KOPT-K1 (cell line): Measurements from ENCODE around the gene MRPS12.

Experiments
- H3K27ac ChIP-seq: fragments of 200-600 bp; sonication (generic); 2 replicates; pipeline ENCODE4 v1.5.1; 2016; ENCODE audit warnings: antibody characterized with exemption, mild to moderate bottlenecking, low read depth, low read length; ENCODE audit not compliant: poor library complexity, severe bottlenecking
- H3K36me3 ChIP-seq: fragments of 200-600 bp; sonication (generic); 2 replicates; pipeline ENCODE4 v1.5.1; 2017; ENCODE audit warnings: antibody characterized with exemption, mild to moderate bottlenecking, low read length, moderate library complexity; ENCODE audit not compliant: insufficient read depth
- H3K9me3 ChIP-seq: fragments of 200-600 bp; sonication (generic); 2 replicates; pipeline ENCODE4 v1.5.1; 2017; ENCODE audit warnings: antibody characterized with exemption, low read length, mild to moderate bottlenecking; ENCODE audit not compliant: insufficient read depth, poor library complexity, severe bottlenecking

The MRPS12 gene

GRCh38 chr19:38970664-38971532 lies 40.2 kb downstream of the MRPS12 start:
- H3K9me3 ChIP-seq = no peaks in the 10 kb centered on the region
- H3K36me3 ChIP-seq = no peaks in the 10 kb centered on the region
- H3K27ac ChIP-seq = no peak overlapping the region

DNA sequence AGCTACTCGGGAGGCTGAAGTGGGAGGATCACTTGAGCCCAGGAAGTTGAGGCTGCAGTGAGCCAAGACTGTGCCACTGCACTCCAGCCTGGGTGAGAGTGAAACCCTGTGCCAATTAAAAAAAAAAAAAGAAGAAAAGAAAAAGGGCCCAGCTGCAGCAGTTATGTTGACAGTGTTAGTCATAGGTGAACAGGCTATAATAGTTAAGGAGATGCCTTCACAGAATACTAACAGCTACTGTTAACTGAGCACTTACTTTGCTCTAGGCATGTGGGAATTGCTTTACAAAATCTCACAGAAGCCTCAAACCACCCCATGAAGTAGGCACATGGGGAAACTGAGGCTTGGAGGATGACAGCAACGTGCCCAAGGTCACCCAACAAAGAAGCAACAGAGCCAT lies 40.9 kb downstream of the MRPS12 start:
- Histone ChIP-seq H3K27ac (no peak overlapping the region), H3K36me3 (no peaks in the 10 kb centered on the region), H3K9me3 (no peaks in the 10 kb centered on the region)

GRCh38 chr19:38974624-38975213 lies 44.0 kb downstream of the MRPS12 start:
- Histone ChIP-seq H3K9me3 (peaks cover 2% of the 10 kb centered on the region), H3K27ac (no peak overlapping the region)

GRCh38 chr19:38975214-38975860 lies 44.6 kb downstream of the MRPS12 start, which contains the start of gene FBXO17:
Gene FBXO17 (minus strand): TSS chr19:38975742. CDS start chr19:38950319, 25,423 bp downstream.
- Histone ChIP-seq H3K27ac (no peak within 1 kb of the TSS), H3K9me3 (peaks cover 9% of the 10 kb centered on the region)

More at GRCh38 chr19:38974624-38975213, 44.0 kb downstream of the MRPS12 start:
- no peaks in the 10 kb centered on the region for H3K36me3 ChIP-seq

DNA sequence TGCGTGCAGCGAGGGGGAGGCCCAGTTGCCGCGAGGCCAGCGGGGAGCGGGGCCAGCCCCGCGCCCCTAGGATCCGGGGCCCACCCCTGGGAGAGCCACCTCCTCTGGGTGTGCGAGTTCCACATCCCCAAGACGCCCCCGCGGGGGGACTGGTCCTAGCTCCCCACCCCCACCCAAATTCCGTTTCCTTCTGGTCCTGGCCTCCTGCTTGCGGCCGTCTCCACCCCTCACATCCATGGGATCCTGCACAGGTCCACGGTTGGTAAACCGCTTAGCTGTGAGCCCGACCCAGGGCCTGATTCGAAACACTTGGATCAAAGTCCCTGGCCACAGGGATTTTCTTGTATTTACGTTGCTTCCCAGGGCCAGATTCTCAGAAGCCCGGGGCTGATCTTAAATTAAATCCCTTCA lies 45.1 kb downstream of the MRPS12 start:
- H3K27ac ChIP-seq = no peak overlapping the region
- peaks cover 14% of the 10 kb centered on the region for H3K9me3 ChIP-seq
- no peaks in the 10 kb centered on the region for H3K36me3 ChIP-seq

More at GRCh38 chr19:38975214-38975860, 44.6 kb downstream of the MRPS12 start, which contains the start of gene FBXO17:
- H3K36me3 ChIP-seq = no peaks in the 10 kb centered on the region

DNA sequence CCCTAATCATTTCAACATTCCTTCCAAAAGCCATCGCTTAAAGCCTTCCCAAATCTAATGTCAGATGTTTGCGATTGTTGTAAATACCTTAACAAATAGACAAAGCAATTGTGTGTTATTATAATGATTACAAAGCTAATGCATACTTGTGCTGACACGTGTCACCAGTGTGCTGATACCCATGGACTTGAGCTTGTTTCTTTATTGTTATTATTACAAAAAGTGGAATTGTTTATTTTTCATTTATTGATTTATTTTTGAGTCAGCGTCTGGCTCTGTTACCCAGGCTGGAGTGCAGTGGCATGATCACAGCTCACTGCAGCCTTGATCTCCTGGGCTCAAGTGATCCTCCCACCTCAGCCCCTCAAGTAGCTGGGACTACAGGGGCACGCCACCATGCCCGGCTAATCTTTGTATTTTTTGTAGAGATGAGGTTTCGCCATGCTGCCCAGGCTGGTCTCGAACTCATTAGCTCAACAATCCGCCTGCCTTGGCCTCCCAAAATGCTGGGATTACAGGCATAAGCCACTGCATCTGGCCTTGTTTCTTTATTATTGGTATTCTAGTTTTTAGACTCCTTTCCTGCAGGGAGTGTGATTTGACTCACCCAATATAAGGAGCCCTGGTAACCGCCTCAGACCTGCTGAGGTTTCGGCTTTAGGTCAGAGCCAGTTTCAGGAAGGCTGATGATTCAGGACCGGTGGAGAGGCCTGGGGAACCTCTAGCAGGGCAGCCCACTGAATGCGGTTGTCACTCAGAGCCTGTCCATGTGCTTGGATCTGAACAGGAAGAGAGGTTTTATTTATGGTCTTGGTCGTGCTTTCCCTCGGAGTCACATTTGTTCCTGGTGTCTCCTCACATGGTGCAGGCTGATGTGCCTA lies 46.9 kb downstream of the MRPS12 start:
- Histone ChIP-seq H3K9me3 (peaks cover 19% of the 10 kb centered on the region), H3K36me3 (no peaks in the 10 kb centered on the region), H3K27ac (no peak overlapping the region)

- H3K27ac ChIP-seq = no peak overlapping the region
- H3K36me3 ChIP-seq = no peaks in the 10 kb centered on the region
- peaks cover 19% of the 10 kb centered on the region for H3K9me3 ChIP-seq
Measured at GRCh38 chr19:38978326-38978689, 47.6 kb downstream of the MRPS12 start.

DNA sequence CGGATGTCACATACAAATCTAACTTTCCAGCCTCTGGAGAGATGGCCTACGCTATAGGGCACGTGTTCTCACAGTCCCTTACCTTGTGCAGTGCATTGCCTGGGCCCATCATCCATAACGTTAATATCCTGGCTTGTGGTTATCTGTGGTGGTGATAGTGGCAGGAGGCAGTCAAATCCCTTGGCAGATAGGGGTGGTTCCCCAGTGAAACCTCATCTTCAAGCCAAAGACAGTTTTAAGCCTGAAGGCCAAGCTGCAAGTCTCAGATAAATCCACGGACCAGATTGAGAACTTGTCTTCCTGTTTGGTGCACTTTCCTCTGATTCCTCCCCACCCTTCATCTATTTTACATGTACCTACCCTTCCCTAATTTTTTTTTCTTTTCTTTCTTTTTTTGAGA lies 49.1 kb downstream of the MRPS12 start:
- H3K27ac ChIP-seq = no peak overlapping the region
- H3K9me3 ChIP-seq = peaks cover 19% of the 10 kb centered on the region
- H3K36me3 ChIP-seq = no peaks in the 10 kb centered on the region

DNA sequence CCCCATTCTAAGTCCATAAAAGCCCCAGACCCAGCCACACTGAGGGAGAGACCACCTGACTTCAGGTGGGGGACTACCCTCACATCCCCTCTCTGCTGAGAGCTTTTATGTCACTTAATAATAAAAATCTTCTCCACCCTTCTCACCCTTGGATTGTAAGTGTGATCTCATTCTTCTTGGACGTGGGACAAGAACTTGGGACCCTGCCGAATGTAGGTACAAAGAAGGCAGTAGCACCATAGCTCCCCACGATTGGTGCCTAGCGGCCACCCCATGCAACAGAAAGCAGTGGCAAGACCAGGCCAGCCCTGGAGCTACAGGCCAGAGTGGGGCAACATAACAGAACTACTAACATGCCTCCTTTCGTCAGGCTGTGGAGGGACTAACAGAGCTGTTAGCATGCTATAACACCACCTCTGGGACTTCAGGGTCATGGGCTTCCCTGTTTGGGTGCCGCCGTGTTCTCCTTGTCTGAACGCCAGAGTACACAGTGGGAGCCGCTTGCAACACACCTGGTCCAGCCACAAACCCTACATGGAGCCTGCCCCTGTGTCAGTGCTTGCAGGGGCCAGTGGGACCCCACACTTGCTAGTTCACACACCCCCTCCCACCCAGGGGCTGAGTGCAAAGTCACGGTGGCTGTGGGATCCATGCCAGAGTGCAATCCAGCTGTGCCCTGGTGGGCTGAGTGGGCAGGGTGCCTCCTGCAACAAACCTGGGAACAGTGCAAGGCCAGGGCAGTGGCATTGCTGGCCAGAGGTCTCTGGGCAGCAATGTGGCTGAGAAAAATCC lies 50.0 kb downstream of the MRPS12 start:
- Histone ChIP-seq H3K36me3 (no peaks in the 10 kb centered on the region), H3K9me3 (peaks cover 26% of the 10 kb centered on the region), H3K27ac (no peak overlapping the region)
